Renal pelvis (tissue), 4 donors: Measurements from ENCODE around the gene PRKAG2. TPM values are rescaled to one million over a fixed set of nuclear protein-coding genes. Genes with fewer than 3 reads are reported as not detected.

Experiments used
- DNase-seq: peaks from one replicate; pipeline ENCODE4 v3.0.0-alpha.2; 2013
- polyA plus RNA-seq, 3 donors: library from polyadenylated mRNA; unstranded; fragments of 120-200 nt; gene quantifications; one replicate each; pipeline ENCODE4 v1.2.1, GENCODE V29; 2013; ENCODE audit not compliant: insufficient read length in 3 of 3

Gene PRKAG2
- polyA plus RNA-seq, 3 donors, result 26.3 to 40.0 (median 39.7) TPM

DNA sequence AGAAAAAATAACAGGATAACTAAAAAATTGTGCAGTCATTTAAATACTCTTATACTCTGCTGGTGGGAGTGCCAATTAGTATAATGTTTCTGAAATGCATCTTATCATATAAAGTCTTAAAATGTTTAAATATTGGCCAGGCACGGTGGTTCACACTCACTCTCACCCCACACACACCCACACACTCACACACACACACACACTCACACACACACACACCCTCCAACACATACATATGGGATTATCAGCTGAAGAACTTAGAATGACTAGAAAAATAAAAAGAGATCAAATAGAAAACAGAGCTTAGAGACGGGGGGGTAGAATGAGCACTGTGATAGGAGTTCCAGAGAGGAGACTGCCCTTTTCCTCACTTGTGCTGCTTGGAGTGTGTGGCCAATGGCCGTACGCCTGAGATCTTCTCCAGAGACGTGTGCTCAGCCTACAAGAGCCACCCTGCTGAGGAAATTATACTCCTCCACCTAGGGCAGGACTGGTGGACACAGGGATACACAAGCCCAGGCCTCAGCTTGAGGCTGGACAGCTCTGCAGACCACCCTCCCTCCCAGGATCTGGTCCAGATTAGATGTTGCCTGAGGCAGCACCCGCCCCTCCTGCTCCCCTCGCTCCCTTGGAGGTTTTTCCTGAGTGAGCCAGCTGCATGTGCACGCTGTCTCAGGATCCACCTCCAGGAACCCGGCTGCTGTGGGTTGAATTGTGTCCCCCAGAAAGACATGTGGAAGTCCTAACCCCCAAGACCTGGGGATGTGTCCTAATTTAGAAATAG is 26.5 kb upstream of the PRKAG2 start:
- no peak for DNase-seq

DNA sequence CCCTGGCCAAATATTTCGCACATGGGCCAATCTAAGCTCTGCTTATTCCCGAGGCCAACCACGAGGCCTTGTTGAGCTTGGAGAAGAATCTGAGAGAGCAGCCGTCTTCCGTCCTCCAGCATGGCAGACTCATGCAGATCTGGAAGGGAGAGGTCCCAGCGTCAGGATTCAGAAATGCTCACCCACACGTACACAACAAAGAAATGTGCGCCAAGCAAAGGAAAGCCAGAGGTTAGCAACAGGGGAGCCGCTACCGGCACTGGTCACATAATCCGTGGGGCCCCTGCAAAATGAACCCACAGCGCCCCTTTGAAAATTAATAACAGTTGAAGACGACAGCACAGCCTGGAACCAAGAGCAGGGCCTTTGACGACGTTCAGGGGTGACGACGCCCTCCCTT is 25.4 kb upstream of the PRKAG2 start:
- DNase-seq, result no peak

DNA sequence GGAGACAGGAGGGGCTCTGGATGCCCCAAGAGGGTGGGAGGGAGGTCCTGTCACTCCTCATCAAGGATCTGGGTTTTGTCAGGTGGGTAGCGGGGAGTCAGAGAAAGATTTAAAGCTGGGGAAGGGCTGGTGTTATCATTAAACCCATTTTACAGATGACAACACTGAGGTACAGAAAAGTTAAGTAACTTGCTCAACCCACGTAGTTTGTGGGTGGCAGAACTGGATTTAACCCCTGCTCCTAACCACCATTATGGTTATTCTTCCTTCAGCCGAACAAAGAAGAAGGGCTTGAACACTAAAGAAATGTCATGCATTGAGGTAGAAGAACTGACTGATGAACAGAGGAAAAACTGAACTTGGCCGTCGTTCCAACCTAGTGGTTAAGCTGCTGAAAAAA is 24.9 kb upstream of the PRKAG2 start:
- no peak for DNase-seq

DNA sequence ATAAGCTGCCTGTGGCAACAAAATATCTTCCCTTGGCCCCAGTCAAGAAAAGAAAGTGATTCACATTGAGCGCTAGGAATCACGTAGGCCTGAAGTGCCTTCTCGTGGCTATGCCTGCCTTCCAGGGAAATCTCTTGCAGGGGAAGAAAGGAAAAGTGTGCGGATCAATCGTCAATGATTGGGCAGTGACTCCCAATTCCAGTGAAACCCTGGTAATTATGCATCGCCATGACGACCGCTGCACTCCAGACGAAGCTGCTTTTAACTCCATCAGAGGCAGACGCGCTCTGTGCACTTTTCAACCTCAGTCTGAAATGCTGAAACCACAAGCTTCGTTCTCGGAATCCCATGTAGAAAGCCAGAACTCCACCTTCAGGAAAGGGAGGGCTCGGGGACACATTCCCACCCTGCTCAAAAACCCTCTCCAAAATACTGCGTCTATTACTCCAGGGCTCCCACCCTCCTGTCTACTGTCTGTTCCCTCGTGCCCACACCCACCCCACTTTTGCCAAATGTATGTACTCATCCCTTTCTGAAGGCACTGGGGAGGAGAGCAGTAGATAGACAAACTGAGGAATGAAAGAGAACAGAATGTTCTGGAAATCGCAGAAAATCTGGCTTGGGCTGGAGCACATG is 24.2 kb upstream of the PRKAG2 start:
- DNase-seq, result no peak

DNA sequence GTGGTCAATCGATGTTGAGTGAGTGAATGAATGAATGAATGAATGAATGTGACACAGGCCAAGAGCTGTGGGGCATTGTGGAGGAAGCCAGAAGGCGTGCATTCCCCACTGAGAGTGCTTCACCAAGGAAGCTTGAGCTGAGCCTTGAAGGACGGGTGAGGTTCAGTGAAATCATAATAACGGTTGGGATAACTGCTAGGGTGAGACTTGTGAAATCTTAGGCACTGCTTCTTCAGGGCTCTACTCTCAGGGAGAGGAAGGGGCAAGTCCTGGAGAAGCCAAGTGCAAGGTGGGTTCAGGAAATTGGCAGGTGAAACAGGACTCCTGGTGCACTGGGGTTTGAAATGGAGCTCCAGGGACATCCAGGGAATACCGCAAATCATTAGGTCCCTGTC is 23.7 kb upstream of the PRKAG2 start:
- DNase-seq, result no peak

DNA sequence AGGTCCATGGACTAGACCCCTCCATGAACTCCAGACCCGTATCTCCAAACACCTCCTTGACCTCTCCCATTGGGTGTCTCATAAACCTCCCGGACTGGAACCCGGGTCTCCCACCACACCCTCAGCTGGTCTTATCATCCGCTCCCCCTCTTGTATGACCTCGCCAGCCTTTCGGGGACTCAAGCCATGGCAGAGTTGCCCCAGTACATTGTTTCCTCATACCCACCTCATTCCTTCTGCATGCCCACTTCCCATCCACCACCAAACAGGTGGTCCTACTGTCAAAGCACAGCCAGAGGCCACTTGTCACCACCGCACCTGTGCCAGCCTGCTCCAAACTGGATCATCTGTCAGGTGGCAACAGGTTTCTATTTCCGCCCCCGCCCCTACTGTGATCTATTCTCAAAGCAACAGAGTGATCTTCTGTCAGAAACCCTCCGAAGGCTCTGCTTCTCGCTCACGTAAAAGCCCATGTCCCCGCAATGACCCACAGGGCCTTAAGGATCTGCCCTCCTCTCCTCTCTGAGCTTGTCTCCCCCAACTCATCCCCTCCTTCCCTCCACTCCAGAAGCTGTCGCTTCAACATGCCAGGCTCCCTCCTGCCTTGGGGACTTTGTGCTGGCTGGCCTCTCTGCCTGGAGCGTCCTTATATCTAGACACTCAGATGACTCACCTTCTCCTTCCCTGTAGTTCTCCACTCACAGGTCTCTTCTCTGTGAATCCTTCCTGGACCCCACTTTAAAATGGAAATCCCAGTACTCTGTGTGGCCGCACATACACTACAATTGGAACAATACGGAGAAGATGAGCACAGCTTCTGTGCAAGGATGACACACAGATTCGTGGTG is 22.8 kb upstream of the PRKAG2 start:
- DNase-seq, result no peak

DNA sequence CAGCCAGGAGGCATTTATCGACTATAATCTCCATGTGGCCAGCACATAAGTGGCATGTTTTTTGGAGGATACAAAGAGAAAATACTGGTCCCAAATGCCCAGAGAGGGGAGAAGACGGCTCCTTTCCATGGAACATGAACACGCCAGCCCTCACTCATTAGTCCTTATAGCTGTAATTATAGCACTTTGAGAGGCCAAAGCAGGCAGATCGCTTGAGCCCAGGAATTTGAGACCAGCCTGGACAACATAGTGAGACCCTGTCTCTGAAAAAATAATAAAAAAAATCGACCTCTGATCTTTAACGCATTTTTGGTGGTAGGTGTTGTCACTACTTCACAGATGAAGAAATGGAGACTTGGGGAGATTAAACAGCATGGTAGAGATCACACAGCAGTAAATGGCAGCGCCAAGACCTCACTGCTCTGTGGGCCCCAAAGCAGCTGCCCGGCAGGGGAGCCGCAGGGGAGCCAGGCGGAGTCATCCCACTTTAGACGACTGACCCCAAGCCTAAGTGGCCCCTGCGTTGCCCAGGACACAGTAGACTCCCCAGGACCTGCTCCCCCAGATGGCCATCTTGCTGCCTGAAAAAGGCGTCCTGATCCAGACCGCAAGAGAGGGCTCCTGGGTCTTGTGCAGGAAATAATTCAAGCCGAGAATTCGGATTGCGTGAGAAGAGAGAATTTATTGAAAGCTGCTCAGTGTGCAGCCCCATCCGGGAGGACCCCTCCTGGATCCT is 21.2 kb upstream of the PRKAG2 start:
- no peak for DNase-seq

DNA sequence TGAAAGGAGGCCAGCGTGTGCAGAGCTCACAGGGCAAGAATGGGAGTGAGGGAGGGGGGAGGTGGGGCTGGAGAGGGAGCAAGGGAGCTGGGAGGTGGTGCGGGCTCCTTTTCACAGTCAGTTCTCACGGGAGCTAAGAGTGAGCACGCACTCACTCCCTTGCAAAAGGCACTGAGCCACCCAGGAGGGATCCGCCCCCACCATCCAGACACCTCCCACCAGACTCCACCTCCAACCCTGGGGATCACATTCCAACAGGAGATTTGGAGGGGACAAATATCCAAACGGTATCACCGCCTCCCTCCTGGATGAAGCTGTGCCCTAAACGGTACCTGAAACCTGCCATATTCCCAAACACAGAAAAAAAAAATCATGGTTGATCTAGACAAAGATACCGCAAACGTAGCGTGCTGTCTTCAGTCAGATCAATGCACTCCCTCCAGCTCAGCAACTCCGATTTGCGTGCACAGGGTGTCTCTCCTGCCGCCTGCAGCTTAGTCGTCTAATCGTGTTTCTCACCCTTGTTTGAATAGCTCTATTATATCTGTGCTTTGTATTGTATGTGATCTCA is 20.3 kb upstream of the PRKAG2 start:
- DNase-seq, result no peak

DNA sequence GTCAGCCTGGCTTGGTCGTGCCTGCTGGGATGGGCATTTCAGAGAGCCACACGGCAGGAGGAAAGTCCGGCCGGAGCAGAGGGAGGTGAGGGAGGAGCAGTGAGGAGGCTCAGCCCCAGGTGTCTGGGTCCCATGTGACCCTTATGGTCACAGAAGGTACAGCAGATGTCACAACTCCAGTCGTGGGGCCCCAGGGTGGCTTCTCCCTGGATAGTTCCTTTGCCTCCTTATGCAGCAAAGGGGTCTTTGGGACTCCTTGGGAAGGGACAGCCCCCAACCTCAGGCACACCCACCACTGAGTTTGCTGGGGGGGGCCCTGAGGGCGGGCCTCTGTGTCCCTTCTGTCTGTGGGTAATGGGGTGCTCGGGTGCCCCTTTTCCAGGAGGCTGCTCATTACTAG is 19.6 kb upstream of the PRKAG2 start:
- DNase-seq, result no peak

DNA sequence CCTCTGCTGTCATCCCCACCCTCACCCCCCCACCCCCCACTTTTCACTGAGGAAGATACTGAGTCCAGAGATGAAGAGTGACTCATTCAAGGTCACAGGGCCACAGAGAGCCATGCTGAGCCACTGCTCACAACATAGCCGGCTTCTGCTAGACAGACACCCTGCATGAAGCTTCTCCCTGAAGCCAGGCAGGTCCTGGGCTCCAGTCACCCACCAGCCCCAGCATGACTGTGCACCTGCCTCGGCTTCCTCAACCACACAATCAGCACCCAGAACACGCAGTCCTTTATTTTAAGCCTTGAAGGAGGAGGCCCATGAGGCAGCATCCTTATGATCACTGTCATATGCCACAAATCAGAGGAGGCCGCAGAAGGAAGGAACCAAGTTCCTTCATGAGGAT is 19.2 kb upstream of the PRKAG2 start:
- no peak for DNase-seq

DNA sequence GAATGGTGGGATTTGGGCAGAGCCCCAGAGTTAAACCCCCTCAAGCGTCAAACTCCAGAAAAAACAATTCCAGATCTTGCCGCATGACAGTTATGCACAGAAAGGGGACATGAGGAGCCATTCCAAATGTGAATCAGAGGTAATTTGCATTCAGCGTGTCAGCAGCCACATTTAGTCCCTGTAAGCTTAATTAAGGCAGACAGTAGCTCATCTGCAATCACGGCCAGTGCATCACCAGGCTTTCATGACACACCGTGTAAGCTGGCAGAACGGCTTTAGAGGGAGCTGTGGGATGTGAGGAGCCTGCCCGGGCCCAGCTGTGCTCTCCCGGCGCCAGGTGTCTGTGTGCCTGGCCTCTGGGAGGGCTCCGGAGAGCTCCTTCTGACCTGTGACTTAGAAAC is 18.7 kb upstream of the PRKAG2 start:
- DNase-seq, result no peak

DNA sequence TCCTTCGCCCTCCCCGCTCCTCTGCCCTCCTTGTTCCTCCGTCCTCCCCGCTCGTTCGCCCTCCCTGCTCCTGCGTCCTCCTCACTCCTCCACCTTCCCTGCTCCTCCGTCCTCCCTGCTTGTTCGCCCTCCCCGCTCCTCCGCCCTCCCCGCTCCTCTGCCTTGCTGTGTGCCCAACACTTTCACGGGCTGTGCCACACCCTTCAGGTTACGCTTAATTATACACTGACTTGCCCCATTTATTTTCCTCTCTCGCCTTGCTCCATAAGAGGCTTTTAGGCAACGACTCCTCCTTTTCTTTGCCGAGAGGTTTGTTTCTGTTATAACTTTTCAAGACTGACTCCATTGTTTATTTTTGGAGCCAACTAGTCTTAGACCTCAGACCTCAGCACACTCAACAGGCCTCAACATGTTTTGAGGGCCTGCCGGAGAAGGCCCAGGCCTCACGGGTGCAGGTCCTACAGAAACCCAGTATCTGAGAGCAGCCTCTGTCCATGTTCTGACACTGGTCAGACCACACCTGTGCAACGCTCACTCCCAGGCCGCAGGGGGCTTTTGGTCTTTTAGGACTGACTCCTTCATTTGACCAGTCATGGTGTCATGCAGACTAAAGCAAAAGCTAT is 18.2 kb upstream of the PRKAG2 start:
- DNase-seq, result no peak

DNA sequence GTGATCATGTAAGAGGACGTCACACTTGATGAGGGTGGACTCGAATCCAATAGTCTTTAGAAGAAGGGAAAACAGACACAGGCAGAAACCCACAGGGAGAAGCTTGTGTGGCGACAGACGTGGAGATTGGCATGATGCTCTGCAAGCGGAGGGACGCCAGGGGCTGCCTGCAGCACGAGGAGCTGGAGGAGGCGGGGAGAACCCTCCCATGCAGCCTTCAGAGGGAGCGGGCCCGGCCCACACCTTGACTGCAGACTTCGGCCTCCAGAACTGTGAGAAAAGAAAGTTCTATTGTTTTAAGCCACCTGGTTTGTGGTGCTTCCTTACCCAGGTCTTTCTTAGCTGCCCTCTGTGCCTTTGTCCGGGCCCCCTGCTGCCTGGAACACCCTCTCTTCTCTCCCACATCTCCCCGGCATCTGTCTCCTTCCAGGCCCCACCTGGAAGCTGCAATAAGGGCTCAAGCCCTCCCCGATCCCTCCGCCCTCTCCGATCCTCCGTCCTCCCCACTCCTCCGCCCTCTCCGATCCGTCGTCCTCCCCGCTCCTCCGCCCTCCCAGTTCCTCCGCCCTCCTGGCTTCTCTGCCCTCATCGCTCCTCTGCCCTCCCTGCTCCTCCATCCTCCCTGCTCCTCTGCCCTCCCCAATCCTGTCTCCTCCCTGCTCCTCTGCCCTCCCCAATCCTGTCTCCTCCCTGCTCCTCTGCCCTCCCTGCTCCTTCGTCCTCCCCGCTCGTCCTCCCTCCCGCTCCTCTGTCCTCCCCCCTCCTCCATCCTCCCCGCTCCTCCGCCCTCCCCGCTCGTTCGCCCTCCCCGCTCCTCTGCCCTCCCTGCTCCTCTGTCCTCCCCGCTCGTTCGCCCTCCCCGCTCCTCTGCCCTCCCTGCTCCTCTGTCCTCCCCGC is 17.4 kb upstream of the PRKAG2 start:
- no peak for DNase-seq

DNA sequence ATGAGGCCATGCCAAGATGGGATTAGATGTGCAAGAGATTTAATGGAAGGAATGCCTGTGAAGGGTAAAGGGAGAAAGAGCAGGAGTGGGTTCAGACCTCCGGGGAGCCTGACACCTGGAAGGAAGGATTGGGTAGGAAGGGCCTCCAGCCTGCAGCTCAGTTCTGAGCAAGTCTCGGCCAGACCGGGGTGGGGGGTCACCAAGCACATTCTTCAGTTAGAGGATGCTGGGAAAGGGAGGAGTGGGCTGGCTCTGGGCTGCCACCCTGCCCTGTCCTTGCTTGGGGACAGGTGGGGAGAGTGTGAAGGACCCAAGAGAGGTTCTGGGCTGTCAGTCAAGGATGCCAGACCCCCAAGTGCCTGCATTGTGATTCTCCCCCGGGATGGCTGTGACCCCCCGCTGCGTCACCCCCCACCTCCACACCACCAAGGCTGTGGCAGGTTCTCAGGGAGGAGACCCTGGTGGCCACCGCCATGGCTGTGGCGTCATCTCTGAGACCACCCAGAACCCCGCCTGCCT is 16.5 kb upstream of the PRKAG2 start:
- no peak for DNase-seq

DNA sequence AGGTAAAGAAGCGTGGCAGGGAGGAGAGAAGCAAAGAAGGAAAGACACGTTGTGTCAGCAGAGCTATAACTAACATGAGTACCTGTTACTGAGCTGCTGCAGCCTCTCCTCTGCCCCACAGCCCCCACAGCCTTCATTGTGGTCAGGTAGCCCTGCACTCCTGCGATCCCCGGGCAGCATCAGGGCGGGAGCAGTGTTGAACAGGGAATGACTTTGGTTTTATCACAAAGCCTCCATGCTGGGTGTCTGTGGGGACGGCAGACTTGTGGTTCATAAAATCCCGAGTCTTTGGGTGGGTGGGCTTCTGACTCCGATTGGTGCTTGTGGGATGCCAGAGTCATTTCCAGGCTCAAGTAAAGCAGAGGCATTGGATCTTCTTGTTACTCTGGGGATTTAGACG is 14.8 kb upstream of the PRKAG2 start:
- DNase-seq, result no peak

DNA sequence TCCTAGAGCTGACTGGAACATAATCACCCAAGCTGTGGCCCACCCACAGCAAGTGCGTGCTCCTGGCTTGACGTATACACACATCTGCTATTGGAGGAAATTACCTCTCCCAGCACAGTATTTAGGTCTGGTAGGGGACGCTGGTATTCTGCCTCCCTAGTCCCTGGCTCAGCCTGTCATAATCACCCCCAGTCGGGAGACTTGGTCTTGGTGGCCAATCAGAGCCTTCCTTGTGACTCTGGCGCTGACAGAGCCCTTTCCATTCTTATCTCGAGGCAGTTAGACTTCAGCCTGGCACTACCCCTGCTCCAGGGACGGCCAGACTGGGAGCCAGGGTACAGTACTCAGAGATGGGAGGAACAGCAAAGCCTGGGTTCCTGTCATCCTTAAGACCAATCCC is 14.3 kb upstream of the PRKAG2 start:
- no peak for DNase-seq

DNA sequence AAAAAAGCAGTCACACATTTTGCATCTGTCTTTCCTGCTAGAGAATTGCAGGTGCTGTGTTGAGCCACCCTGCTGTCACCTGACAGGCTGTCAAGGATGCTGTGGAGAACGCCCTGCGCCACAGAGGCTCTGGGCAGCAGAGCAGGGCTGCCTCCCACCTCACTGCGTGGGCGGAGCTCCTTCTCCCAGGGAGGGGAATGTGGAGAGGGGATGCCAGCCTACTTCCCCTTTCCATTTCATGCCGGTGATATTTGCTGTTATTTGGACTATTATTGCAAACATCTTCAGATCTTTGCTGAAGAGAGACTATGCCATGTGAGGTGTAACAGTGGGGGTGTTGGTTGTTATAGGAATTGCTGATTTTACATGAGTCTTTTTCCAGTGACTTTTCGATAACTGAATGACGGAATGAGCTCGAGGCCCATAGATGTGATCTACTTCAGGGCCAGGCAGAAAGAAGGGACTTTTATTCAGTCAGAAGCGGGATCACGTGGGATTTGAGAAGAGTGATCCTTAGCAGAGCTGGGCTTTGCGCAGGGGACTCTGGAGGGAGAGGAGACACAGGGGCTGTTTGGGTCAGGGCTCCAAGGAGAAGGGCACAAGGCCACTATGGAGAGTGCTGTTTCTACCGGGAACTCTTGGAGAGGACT is 13.6 kb upstream of the PRKAG2 start:
- no peak for DNase-seq

DNA sequence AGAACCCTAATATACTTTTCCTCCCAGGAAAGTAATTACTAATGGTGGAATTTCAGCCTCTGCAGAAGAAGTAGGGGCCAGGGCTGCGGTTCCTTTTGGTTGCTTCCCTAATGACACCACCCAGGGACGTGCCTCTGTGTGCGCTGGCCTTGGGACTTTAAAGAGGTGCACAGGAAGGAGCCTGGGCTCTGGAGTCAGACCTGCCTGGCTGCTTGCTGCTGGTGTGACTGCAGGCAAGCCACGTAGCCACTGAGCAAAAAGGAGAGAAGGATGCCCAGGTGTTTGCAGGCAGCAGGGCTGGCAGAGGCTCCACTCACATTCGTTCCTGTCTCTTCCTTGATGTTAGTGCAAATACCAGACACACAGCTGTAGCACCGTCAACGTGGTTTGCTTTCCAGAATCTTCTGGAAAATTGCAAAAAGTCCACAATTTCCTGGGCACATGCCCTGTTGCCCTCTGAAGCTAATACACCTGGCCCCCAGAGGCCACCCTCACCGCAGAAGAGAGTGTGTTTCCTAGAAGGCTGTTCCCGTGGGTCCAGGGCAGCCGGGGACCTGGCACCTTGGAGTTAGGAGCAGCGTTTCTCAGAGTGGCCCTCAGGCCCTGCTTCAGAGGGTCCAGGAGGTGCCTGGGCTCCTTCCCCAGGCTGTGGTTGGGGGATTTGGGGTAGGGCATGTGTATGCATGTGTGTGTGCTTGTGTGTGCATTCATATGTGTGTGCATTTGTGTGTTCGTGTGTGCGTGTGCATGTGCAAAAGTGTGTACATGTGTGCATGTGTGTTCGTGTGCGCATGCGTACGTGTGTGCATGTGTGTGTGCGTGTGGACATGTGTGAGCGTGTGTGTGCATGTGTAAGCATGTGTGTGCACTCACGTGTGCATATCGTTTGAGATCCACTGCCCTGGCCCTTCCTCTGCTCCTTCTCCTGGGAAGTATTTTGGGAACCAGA is 12.8 kb upstream of the PRKAG2 start:
- no peak for DNase-seq
